BJ (cell line): ENCODE data around the gene LAMA5. TPM values are rescaled to one million over a fixed set of nuclear protein-coding genes. Genes with fewer than 3 reads are reported as not detected.

Experiments
- CTCF ChIA-PET: fragments of 350-600 bp; formaldehyde crosslinking; extraction: SDS; loops from one replicate; lab custom pipeline; 2021; ENCODE audit warnings: antibody characterized with exemption, inconsistent platforms; lab: Yijun Ruan, JAX
- POLR2A ChIA-PET: fragments of 300-600 bp; sonication (Branson Sonifier 250); formaldehyde crosslinking; extraction: SDS; loops from one replicate; lab custom pipeline; 2021; ENCODE audit warnings: antibody characterized with exemption; lab: Charles Lee
- DNase-seq: peaks from one replicate; pipeline ENCODE4 v3.0.0-alpha.2; 2011; ENCODE audit warnings: low read depth
- H3K27me3 ChIP-seq: 2 replicates; pipeline ENCODE4 v1.6.0; 2011; ENCODE audit warnings: low read length; ENCODE audit not compliant: control insufficient read depth, insufficient read depth
- H3K36me3 ChIP-seq: 2 replicates; pipeline ENCODE4 v1.5.1; 2011; ENCODE audit warnings: low read length; ENCODE audit not compliant: control insufficient read depth, insufficient read depth
- H3K4me3 ChIP-seq: 2 replicates; pipeline ENCODE4 v1.5.1; 2011; ENCODE audit warnings: low read depth, mild to moderate bottlenecking, control low read depth, low read length
- CTCF ChIP-seq: IDR thresholded peaks from 2 replicates; pipeline ENCODE4 v1.5.1; 2011; ENCODE audit warnings: low read depth, mild to moderate bottlenecking, control low read depth, inconsistent platforms, low read length, moderate library complexity; ENCODE audit not compliant: insufficient read depth
- polyA plus RNA-seq: library from polyadenylated mRNA; depleted of rRNA; stranded (reverse); fragments of >200 nt; gene quantifications from 2 replicates; pipeline ENCODE4 v1.2.3, GENCODE V29; 2011

LAMA5 gene
- polyA plus RNA-seq, 1 experiment, result 1.1 TPM

DNA sequence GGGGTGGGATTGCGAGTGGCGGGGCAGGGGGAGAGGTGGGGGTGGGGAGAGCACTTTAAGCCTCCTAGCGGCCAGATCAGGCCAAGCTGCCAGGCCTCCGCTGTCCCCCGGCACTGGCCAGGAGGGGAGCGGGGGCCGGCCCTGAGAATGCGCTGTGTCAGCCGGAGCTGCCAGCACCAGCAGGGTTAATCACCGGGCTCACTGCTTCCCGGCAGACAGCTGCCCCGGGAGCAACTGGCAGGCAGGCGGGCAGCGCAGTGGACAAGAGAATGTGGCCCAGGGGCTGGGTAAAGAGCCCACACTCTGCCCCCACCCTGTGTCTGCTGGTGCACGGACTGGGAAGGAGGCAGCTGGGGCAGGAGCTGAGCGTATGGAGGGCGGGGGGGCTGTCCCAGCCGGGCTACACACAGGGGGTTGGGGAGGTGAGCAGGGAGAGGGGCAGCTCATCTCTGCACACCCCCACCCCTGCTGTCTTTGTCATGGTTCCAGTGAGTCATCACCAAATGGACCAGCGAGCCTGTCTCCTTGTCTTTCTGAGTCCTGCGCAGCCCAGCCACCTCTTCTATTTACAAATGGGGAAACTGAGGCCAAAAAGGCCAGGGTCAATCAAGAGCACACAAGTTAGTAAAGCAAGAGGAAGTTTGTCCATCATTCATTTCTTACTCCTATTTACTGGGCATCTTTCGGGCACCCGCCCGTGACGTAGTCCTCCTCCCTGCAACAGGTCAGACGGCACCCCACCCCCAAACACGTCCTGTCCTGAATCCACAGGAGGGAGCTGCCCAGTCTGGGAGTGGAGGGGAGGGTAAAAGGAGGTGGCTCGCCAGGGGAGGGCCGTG is 2.1 kb upstream of the LAMA5 start:
- H3K36me3 ChIP-seq, result no peaks in the 10 kb centered on the region
- POLR2A ChIA-PET, result interaction anchor here (0.6 kb wide), 1 partner anchor 17 kb away, joined by 3 read pairs; no protein-coding TSS in a partner anchor
- CTCF ChIA-PET, result interaction anchor here (0.6 to 5.8 kb wide), 12 partner anchors 8 to 84 kb away, joined by 3 to 55 read pairs (median 5); partner anchors contain the start of gene ADRM1
- peak; percentile 56 for TF ChIP-seq CTCF
- no peak for DNase-seq
- no peak overlapping the region for H3K4me3 ChIP-seq
- H3K27me3 ChIP-seq, result peaks cover 3% of the 10 kb centered on the region; the same call in 1 of the 2 replicates

DNA sequence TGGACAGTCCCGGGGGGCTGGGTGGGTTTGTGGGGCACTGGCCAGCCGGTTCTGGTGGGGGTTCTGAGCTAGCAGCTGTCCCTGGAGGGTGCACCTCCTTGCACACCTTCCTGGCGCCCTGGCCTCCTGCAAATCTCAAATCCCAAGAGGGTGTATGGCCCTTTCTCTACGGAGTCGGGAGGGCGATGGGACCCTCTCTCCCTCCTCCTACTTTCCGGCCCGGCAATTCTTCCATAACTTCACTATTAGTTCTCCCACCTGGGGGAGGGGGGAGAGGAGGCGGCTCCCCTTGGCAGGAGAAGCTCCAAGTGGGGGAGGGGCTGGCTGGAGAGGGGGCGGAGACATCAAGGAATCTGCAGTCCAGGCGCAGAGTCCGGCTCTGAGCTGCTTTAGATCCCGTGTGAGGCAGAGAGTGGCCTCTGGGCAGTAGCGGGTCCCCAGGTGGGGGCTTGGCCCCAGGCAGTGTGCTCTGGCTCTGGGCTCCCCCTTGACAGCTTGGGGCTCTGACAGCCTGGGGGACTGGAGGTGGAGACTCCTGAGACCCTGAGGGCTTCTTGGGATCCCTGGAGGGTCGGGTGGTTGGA is 1.4 kb upstream of the LAMA5 start:
- no peaks in the 10 kb centered on the region for H3K36me3 ChIP-seq
- TF ChIP-seq CTCF, result no peak
- no peak overlapping the region for H3K4me3 ChIP-seq
- peaks cover 3% of the 10 kb centered on the region; the same call in 1 of the 2 replicates for H3K27me3 ChIP-seq
- ChIA-PET POLR2A (interaction anchor here (0.6 kb wide), 1 partner anchor 18 kb away, joined by 3 read pairs; no protein-coding TSS in a partner anchor), CTCF (interaction anchor here (0.6 to 5.8 kb wide), 11 partner anchors 9 to 83 kb away, joined by 3 to 55 read pairs (median 5); partner anchors contain the start of gene ADRM1)
- no peak for DNase-seq

DNA sequence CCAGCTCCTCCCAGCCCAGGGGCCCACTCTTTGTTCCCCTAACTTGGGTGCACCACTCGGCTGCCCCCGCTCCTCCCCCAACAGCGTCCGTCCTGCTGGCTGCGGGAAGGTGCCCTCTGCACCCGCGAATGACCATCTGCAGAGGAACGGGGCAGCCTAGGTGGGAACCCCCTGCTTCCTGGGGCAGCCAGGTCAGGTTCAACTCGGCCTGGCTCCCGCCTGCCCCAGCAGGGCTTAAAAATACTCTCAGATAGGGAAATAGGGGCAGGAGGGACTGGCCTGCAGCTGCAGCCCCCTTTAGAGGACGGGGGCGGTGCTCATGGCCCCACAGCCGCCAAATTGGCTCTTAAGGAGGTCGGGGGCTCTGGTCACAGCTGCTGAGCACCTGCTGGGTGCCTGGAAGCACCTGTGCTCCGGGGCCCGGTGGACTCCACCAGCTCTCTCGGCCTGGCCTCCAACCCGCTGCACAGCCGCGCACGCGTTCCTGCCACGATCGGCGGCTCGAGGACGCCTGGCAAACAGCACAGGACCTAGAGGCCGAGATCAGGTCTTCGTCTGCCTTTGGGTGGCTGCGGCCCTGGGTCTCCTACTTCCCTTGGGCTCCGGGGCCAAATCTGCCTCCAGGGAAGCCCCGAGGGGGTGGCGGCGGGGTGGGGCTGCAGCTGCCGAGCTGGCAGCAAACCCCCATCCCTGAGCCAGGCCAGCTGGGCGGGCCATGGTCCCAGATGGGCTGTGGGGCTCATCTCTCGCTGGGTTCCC is 700 bp upstream of the LAMA5 start:
- TF ChIP-seq CTCF, result no peak
- no peak for DNase-seq
- POLR2A ChIA-PET, result interaction anchor here (0.6 kb wide), 1 partner anchor 23 kb away, joined by 3 read pairs; no protein-coding TSS in a partner anchor
- peak overlapping the region; percentile 23; the same call in 1 of the 2 replicates for H3K4me3 ChIP-seq
- CTCF ChIA-PET, result interaction anchor here (0.6 to 5.8 kb wide), 11 partner anchors 8 to 83 kb away, joined by 3 to 55 read pairs (median 5); partner anchors contain the start of gene ADRM1
- H3K36me3 ChIP-seq, result no peaks in the 10 kb centered on the region
- peaks cover 3% of the 10 kb centered on the region; the same call in 1 of the 2 replicates for H3K27me3 ChIP-seq

GRCh38 chr20:62366370-62367135 is 559 bp downstream of the LAMA5 start:
- DNase-seq, result no peak
- TF ChIP-seq CTCF, result no peak
- peaks cover 3% of the 10 kb centered on the region; the same call in 1 of the 2 replicates for H3K27me3 ChIP-seq
- peak overlapping the region; percentile 57 for H3K4me3 ChIP-seq
- ChIA-PET CTCF (interaction anchor here (1.0 to 5.8 kb wide), 2 partner anchors 9 to 63 kb away, joined by 3 to 55 read pairs; partner anchors contain the start of gene ADRM1), POLR2A (no interaction called here)
- H3K36me3 ChIP-seq, result no peaks in the 10 kb centered on the region
